A673 (cell line): ENCODE data around the gene GPBP1L1.

Experiments
- EZH2 ChIP-seq: fragments of 200-600 bp; sonication (generic); IDR thresholded peaks from 2 replicates; pipeline ENCODE4 v1.6.1; 2017; ENCODE audit warnings: borderline replicate concordance, low read depth, mild to moderate bottlenecking, mixed read lengths, antibody characterized with exemption, low read length; ENCODE audit not compliant: poor library complexity, severe bottlenecking
- TF ChIP-seq, protein P1 (sequence below): fragments of 300-800, 200-600 bp; sonication (generic); conservative IDR thresholded peaks from 2 replicates; pipeline ENCODE4 v1.5.1; 2017; ENCODE audit warnings: low read depth, mild to moderate bottlenecking, antibody characterized with exemption, low read length, moderate library complexity, mixed read lengths

DNA sequence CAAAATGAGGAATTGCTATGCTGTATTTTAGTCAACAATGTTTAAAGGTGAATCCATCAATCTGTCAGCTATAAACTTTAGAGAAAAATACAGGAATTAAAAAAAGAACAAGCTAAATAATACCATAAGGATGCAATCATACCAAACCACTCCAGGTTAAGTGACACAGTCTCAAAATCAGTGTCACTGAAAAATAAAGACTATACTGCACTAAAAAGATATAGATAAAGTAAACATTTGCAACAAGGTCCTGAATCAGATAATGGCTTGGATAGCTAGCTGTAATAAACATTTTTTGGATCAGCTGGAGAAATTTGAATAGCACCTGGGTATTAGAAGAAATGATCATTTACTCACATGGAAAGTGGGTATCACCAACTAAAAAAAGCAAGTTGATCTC, 7.8 kb downstream of the GPBP1L1 start:
- TF ChIP-seq, protein P1, sequence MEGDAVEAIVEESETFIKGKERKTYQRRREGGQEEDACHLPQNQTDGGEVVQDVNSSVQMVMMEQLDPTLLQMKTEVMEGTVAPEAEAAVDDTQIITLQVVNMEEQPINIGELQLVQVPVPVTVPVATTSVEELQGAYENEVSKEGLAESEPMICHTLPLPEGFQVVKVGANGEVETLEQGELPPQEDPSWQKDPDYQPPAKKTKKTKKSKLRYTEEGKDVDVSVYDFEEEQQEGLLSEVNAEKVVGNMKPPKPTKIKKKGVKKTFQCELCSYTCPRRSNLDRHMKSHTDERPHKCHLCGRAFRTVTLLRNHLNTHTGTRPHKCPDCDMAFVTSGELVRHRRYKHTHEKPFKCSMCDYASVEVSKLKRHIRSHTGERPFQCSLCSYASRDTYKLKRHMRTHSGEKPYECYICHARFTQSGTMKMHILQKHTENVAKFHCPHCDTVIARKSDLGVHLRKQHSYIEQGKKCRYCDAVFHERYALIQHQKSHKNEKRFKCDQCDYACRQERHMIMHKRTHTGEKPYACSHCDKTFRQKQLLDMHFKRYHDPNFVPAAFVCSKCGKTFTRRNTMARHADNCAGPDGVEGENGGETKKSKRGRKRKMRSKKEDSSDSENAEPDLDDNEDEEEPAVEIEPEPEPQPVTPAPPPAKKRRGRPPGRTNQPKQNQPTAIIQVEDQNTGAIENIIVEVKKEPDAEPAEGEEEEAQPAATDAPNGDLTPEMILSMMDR = no peak
- TF ChIP-seq EZH2 = no peak
